Thyroid gland (tissue), 4 donors: ENCODE measurements around the gene CEACAM6. TPM values are rescaled to one million over a fixed set of nuclear protein-coding genes. Genes with fewer than 3 reads are reported as not detected.

Experiments used
- DNase-seq, 2 donors: peaks; one replicate each; pipeline ENCODE4 v3.0.0-alpha.2; 2019
- H3K27ac ChIP-seq, 3 donors: fragments of 200-600 bp; sonication (generic); 1 replicate in 2 of 3; 2 replicates in 1 of 3; pipeline ENCODE4 v1.5.1; 2016 to 2019; ENCODE audit warnings: mild to moderate bottlenecking in 1 of 3, moderate library complexity in 1 of 3
- H3K27me3 ChIP-seq: fragments of 200-600 bp; sonication (generic); one replicate; pipeline ENCODE4 v1.5.1; 2019
- H3K36me3 ChIP-seq, 2 donors: fragments of 200-600 bp; sonication (generic); one replicate each; pipeline ENCODE4 v1.5.1; 2016 to 2019
- H3K4me1 ChIP-seq, 2 donors: fragments of 200-600 bp; sonication (generic); one replicate each; pipeline ENCODE4 v1.5.1; 2017 to 2019
- H3K4me3 ChIP-seq, 3 donors: fragments of 200-600 bp; sonication (generic); replicated peaks in 1 of 3; 1 replicate in 2 of 3; 2 replicates in 1 of 3; pipeline ENCODE4 v1.5.1; 2016; ENCODE audit warnings: mild to moderate bottlenecking in 1 of 3
- H3K9me3 ChIP-seq: fragments of 200-600 bp; sonication (generic); one replicate; pipeline ENCODE4 v1.5.1; 2017
- CTCF ChIP-seq, 6 experiments: fragments of 200-600 bp in 3 of 6; fragments of 450-650 bp in 3 of 6; sonication (generic) in 3 of 6; IDR thresholded peaks; one replicate each; pipeline ENCODE4 v1.5.1; 2016 to 2019; ENCODE audit warnings: antibody characterized with exemption in 6 of 6, mild to moderate bottlenecking in 2 of 6, inconsistent platforms in 1 of 6, moderate library complexity in 1 of 6
- POLR2A ChIP-seq, 2 donors: fragments of 450-650 bp; IDR thresholded peaks; one replicate each; pipeline ENCODE4 v1.6.1; 2017; ENCODE audit warnings: antibody characterized with exemption in 2 of 2, mild to moderate bottlenecking in 2 of 2, moderate library complexity in 1 of 2
- WGBS, 2 donors: methylation state at CpG; one replicate each; pipeline ENCODE4 v1.1.5; 2017; 5-methylcytosine and 5-hydroxymethylcytosine counted together
- intact Hi-C: fragments of 100-400 bp; cut with DNase I; formaldehyde crosslinking; loops from one replicate; pipeline ENCODE4 v1.15.1; 2023
- total RNA-seq, 4 donors: library from RNA; depleted of rRNA; stranded (reverse); fragments of >200 nt; gene quantifications; one replicate each; pipeline ENCODE4 v1.2.3, GENCODE V29; 2016

The CEACAM6 gene
- total RNA-seq, 4 donors from 2014 or later: 0.11 to 0.13 TPM; not detected in 2

- no peak overlapping the region for H3K27ac ChIP-seq
- DNase-seq: no peak
- H3K36me3 ChIP-seq: no peaks in the 10 kb centered on the region
- H3K9me3 ChIP-seq: no peaks in the 10 kb centered on the region
- 43 to 53% methylated on average over 4 of the region's 4 CpGs for WGBS, 2 donors
- peaks cover 4 to 7% of the 10 kb centered on the region in 2 donors for H3K4me1 ChIP-seq
- no peak for TF ChIP-seq CTCF (IDR thresholded peaks at IDR 0.05)
- TF ChIP-seq POLR2A (IDR thresholded peaks at IDR 0.05): no peak
- no peak overlapping the region for H3K4me3 ChIP-seq
- intact Hi-C loops: no loop called here
- no peaks in the 10 kb centered on the region for H3K27me3 ChIP-seq
These were observed 58.6 kb downstream of the CEACAM6 start for GRCh38 chr19:41813911-41814310.

GRCh38 chr19:41815301-41815700 lies 60.0 kb downstream of the CEACAM6 start:
- Histone ChIP-seq H3K9me3 (no peaks in the 10 kb centered on the region), H3K36me3 (no peaks in the 10 kb centered on the region), H3K4me3 (no peak overlapping the region), H3K27me3 (no peaks in the 10 kb centered on the region), H3K27ac (no peak overlapping the region), H3K4me1 (peaks cover 7% of the 10 kb centered on the region in 2 donors)
- no peak for TF ChIP-seq POLR2A (IDR thresholded peaks at IDR 0.05)
- no peak for TF ChIP-seq CTCF (IDR thresholded peaks at IDR 0.05)
- intact Hi-C loops: no loop called here
- DNase-seq: no peak
- WGBS, 2 donors: 68 to 80% methylated on average over 4 of the region's 4 CpGs

GRCh38 chr19:41816761-41817160 lies 61.4 kb downstream of the CEACAM6 start:
- 54 to 57% methylated on average over 2 of the region's 2 CpGs for WGBS, 2 donors
- H3K27me3 ChIP-seq: no peaks in the 10 kb centered on the region
- intact Hi-C loops: no loop called here
- peaks cover 7% of the 10 kb centered on the region in 2 donors for H3K4me1 ChIP-seq
- H3K27ac ChIP-seq: peak overlapping the region in 1 of 3 donors; percentile 61
- no peaks in the 10 kb centered on the region for H3K9me3 ChIP-seq
- TF ChIP-seq POLR2A (IDR thresholded peaks at IDR 0.05) (no peak), CTCF (IDR thresholded peaks at IDR 0.05) (no peak)
- peak in 1 of 2 donors; percentile 11 for DNase-seq
- no peaks in the 10 kb centered on the region for H3K36me3 ChIP-seq
- H3K4me3 ChIP-seq: no peak overlapping the region

GRCh38 chr19:41821003-41821735 lies 65.8 kb downstream of the CEACAM6 start:
- TF ChIP-seq POLR2A (IDR thresholded peaks at IDR 0.05) (no peak), CTCF (IDR thresholded peaks at IDR 0.05) (peak; percentile 26 to 94 (median 80))
- WGBS, 2 donors: 28 to 31% methylated on average over 12 of the region's 12 CpGs

More at GRCh38 chr19:41821003-41821735, 65.8 kb downstream of the CEACAM6 start:
- no peaks in the 10 kb centered on the region for H3K36me3 ChIP-seq
- H3K4me3 ChIP-seq: no peak overlapping the region
- peaks cover 7% of the 10 kb centered on the region in 2 donors for H3K4me1 ChIP-seq
- no peaks in the 10 kb centered on the region for H3K27me3 ChIP-seq
- no peak overlapping the region for H3K27ac ChIP-seq
- intact Hi-C loops: no loop called here
- H3K9me3 ChIP-seq: no peaks in the 10 kb centered on the region
- DNase-seq: peak; percentile 48 to 50

Other genes starting within 250 kb of the CEACAM6 start
- gene CEACAM21, start 179.4 kb upstream of the CEACAM6 start, total RNA-seq: 10 to 100 TPM in 1 of 4 donors, 1 to 10 TPM in 1, under 1 TPM in 1, not detected in 1; 0.56 to 34.8 (median 2.6) TPM
- gene CEACAM4, start 128.5 kb upstream of the CEACAM6 start, total RNA-seq: 1 to 10 TPM in 1 of 4 donors, under 1 TPM in 1, not detected in 2; 0.73 to 3.5 TPM
- gene CEACAM7, start 67.3 kb upstream of the CEACAM6 start, total RNA-seq: not detected
- gene CEACAM5, start 46.9 kb upstream of the CEACAM6 start, total RNA-seq: 1 to 10 TPM in 2 of 4 donors, not detected in 2; 1.2 to 8.8 TPM
- not detected for gene CEACAM3, start 41.1 kb downstream of the CEACAM6 start, total RNA-seq
- not detected for gene LYPD4, start 89.2 kb downstream of the CEACAM6 start, total RNA-seq
- under 1 TPM in 1 of 4 donors, not detected in 3; 0.13 TPM for gene DMRTC2, start 89.5 kb downstream of the CEACAM6 start, total RNA-seq
- 1,000 to 10,000 TPM in 1 of 4 donors, 100 to 1,000 TPM in 3; 351 to 1,305 (median 623) TPM for gene RPS19, start 104.7 kb downstream of the CEACAM6 start, total RNA-seq
- gene CD79A, start 121.7 kb downstream of the CEACAM6 start, total RNA-seq: 1 to 10 TPM in 1 of 4 donors, under 1 TPM in 1, not detected in 2; 0.22 to 1.5 TPM
- 10 to 100 TPM; 34.5 to 52.6 (median 42.9) TPM for gene ARHGEF1, start 127.7 kb downstream of the CEACAM6 start, total RNA-seq
- gene ERFL, start 172.9 kb downstream of the CEACAM6 start, total RNA-seq: under 1 TPM in 1 of 4 donors, not detected in 3; 0.24 TPM
- 100 to 1,000 TPM; 138 to 359 (median 241) TPM for gene RABAC1, start 203.8 kb downstream of the CEACAM6 start, total RNA-seq
- gene ATP1A3, start 238.7 kb downstream of the CEACAM6 start, total RNA-seq: under 1 TPM in 1 of 4 donors, not detected in 3; 0.13 TPM